Measurements from ENCODE around the gene INSR.

Gene INSR

GRCh38 chr19:7295912-7296536, 1.8 kb upstream of the INSR start:
- no peak for DNase-seq (ENCODE audit: low read depth in 2 of 3, low spot score in 1 of 3)

DNA sequence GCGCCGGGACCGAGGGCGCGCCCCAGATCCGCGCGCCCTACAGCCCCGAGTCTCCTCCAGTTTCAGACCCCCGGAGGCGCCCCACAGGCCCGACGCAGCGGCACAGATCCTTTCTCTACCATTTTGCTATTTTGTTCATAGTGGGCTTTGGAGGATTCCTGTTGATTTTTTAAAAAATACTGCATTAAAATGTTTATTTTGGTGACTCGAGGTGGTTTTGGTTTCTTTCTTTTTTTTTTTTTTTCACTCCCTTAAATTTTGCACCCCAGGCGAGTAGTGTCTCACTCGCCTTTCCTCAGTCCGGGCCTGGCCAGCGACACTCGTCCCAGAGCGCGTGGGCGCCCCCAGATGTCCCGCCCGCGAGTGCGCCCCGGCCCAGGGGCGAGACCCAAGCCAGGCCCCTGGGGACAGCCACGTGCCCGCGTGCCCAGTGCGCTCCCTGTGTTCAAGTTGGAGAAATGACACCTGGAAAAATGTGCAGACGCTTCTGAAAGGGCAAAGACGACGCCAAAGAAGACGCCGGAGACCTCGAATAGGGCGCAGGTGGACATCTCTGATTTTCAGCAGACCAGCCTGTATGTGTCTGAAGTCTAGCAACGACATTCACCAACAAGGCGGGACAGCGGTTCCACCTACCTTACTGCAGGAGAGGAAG, 471 bp upstream of the INSR start:
- DNase-seq (ENCODE audit: low read depth in 2 of 3, low spot score in 1 of 3), result peak in 2 of 3 donors; percentile 17 to 30

DNA sequence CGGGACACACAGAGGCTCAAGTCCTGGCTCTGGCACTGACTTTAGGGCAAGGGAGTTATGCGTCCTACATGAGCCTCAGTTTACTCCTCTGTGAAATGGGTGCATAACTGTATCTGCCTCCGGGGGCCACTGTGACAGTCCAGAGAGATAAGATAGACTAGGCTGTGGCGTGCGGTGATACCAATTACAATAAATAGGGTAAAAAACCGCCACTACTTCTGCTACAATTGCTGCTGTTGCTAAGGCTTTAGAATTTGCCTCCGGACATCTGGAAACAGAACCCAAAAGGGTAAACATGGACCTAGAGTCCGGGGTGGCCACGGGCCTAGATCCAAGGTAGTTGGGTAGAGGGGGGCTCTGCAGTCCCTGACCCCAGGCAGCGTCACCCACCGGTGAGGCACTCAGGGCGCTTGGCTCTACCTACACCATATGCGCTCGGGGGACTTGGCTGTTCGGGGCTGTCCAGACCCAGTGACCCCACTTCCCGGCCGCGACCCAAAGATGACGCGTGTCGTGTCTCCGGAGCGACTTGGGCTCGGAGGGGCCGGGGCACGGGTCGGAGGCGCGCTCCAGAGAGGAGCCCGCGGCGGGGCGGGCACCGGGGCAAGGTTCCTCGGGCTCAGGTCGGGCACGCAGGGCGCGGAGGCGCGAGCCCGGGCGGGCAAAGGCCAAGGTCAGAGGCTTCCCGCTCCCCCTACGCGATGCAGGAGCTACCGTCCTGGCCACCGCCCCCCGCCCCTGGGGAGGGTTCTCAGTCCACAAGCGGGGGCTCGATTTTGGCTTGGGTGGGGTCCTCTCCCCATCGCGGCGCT, 1.1 kb downstream of the INSR start:
- no peak for DNase-seq (ENCODE audit: low read depth in 2 of 3, low spot score in 1 of 3)

- DNase-seq (ENCODE audit: low read depth in 2 of 3, low spot score in 1 of 3), result no peak
These were observed 1.8 kb downstream of the INSR start for GRCh38 chr19:7292352-7292949.

GRCh38 chr19:7288977-7289376, 5.2 kb downstream of the INSR start:
- DNase-seq (ENCODE audit: low read depth in 2 of 3, low spot score in 1 of 3), result no peak

DNA sequence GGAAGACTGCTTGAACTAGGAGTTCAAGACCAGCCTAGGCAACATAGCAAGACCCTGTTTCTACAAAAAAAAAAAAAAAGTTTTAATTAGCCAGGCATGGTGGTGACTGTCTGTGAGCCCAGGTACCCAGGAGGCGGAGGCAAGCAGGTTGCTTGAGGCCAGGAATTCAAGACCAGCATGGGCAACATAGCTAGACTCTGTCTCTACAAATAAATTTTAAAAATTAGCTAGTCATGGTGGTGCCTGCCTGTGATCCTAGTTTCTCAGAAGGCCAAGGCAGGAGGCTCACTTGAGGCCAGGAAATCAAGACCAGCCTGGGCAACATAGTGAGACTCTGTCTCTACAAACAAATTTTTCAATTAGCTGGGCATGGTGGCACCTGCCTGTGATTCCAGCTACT, 6.1 kb downstream of the INSR start:
- DNase-seq (ENCODE audit: low read depth in 2 of 3, low spot score in 1 of 3), result no peak

GRCh38 chr19:7287722-7288121, 6.5 kb downstream of the INSR start:
- DNase-seq (ENCODE audit: low read depth in 2 of 3, low spot score in 1 of 3), result no peak

GRCh38 chr19:7280940-7281666, 13.1 kb downstream of the INSR start:
- DNase-seq (ENCODE audit: low read depth in 2 of 3, low spot score in 1 of 3), result no peak

GRCh38 chr19:7272856-7273578, 21.2 kb downstream of the INSR start:
- DNase-seq (ENCODE audit: low read depth in 2 of 3, low spot score in 1 of 3), result no peak

DNA sequence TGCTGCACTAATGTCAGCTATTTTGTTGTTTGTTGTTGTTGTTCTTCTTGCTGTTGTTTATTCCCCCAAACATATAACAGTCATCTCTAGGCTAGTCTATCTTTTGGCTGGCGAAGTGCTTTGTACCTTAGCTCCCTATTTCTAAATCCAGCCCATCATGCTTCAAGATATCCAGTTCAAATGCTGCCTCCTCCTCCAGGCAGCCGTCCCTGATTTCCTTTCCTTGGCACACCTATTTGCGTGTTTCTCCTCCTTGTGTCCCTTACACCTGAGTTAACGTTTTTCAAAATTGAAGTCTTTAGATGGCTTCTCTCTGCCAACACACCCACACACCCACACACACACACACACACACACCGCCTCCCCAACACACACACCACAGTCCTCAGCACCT, 25.5 kb downstream of the INSR start:
- DNase-seq (ENCODE audit: low read depth in 2 of 3, low spot score in 1 of 3), result no peak

GRCh38 chr19:7267792-7268704, 26.2 kb downstream of the INSR start:
- DNase-seq (ENCODE audit: low read depth in 2 of 3, low spot score in 1 of 3), result no peak

- DNase-seq (ENCODE audit: low read depth in 2 of 3, low spot score in 1 of 3), result no peak
These were observed 27.4 kb downstream of the INSR start for GRCh38 chr19:7266832-7267231.

DNA sequence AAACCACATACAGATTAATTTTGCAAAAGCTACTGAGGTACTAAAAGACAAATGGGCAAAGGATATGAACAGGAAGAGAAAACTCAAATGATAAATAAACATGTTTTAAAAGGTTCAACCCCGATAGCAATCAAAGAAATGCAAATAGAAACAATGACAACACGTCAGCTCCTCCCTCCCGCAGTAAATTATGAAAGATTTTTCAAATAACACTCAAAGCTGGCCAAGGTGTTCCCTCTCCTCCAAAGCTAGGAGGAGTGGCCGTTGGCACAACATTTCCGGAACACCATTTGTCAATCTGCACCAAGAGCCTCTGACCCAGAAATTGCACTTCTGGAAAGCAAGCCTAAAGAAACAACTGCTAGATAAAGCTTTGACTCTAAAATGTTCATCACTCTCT, 28.3 kb downstream of the INSR start:
- no peak for DNase-seq (ENCODE audit: low read depth in 2 of 3, low spot score in 1 of 3)

- no peak for DNase-seq (ENCODE audit: low read depth in 2 of 3, low spot score in 1 of 3)
These were observed 29.4 kb downstream of the INSR start for GRCh38 chr19:7264858-7265257.

GRCh38 chr19:7263521-7263920, 30.7 kb downstream of the INSR start:
- DNase-seq (ENCODE audit: low read depth in 2 of 3, low spot score in 1 of 3), result no peak

- no peak for DNase-seq (ENCODE audit: low read depth in 2 of 3, low spot score in 1 of 3)
These were observed 31.1 kb downstream of the INSR start for GRCh38 chr19:7263066-7263465.

GRCh38 chr19:7262470-7262869, 31.7 kb downstream of the INSR start:
- no peak for DNase-seq (ENCODE audit: low read depth in 2 of 3, low spot score in 1 of 3)

DNA sequence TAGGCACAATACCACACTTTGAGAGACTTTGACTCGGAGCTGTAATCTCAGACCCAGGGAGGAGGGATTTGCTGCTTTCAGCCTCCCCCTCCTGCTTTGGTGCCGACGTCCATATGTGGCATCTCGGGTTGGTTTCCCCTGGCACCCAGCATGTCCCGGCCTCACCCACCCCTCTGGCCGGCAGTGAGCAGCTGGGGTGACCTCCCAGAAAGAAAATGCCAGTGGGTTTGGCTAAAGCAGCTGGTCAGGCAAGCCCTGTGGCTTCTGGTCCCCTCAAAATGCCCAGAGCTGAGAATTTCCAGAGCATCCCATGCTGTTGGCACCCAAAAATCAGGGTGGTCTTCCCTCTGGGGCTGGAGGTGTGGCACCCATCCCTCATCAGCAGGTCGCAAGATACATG, 34.1 kb downstream of the INSR start:
- no peak for DNase-seq (ENCODE audit: low read depth in 2 of 3, low spot score in 1 of 3)

GRCh38 chr19:7258840-7259395, 35.3 kb downstream of the INSR start:
- DNase-seq (ENCODE audit: low read depth in 2 of 3, low spot score in 1 of 3), result no peak
